AG08395 (cell line): Measurements from ENCODE around the gene EML6.

Experiments used
- DNase-seq: peaks from one replicate; pipeline ENCODE4 v3.0.0; 2012; ENCODE audit warnings: mixed read lengths, low spot score

Gene EML6

DNA sequence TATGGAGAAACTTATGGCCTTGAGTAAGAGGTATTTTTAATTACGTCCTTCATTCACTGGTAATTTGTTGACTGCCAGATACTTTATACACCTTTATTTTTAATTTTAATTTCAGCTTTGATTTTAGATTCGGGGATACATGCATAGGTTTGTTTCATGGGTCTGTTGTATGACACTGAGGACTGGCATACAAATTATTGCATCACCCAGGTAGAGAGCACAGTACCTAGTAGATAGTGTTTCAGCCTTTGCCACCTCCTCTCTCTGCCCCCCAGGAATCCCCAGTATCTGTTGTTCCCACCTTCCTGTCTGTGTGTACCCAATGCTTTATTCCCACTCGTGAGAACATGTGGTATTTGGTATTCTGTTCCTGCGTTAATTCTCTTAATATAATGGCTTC, 188.8 kb downstream of the EML6 start:
- no peak for DNase-seq

DNA sequence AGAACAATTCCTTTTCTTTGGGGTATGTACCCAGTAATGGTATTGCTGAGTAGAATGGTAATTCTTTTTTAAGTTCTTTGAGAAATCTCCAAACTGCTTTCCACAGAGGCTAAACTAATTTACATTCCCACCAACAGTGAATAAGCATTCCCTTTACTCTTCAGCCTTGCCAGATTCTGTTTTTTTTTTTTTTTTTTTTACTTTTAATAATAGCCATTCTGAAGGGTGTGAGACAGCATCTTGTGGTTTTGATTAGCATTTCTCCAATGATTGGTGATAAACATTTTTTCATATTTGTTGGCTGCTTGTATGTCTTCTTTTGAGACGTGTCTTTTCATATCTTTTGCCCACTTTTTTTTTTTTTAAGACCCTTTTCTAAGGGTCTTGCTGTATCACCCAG, 189.4 kb downstream of the EML6 start:
- DNase-seq, result no peak

GRCh38 chr2:54914637-54915036, 191.2 kb downstream of the EML6 start:
- no peak for DNase-seq

DNA sequence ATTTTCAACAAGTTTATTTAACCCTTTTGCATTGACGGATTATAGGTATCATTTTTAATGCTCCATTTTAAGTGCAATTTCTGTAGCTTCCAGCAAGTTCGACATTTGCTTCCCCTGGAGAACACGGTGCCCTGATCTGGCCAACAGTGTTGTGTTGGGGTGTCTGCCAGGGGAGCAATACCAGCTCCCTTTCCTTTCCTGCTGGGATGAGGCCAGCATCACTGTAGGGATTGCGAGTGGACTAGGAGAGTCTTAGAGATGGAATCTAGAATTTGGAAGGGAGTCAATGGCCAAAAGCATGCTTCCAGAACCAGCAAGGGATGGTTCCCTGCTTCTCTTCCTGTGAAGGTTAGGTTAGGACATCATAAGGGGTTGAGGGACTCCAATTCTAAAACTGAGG, 191.6 kb downstream of the EML6 start:
- no peak for DNase-seq

DNA sequence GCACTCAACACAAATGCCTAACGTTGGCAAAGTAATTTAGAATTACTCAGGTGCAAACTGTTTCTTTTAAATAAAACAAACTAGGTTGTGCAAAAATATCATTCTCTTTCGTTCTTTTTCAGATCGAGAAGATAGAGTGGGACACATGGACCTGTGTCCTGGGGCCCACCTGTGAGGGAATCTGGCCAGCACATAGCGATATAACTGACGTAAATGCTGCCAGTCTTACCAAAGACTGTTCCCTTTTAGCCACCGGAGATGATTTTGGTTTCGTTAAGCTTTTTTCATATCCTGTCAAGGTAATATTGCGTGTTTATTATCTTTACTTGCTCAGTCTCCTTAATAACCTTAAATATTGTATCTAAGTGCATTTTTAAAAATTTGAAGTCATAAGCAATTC, 193.2 kb downstream of the EML6 start:
- no peak for DNase-seq

DNA sequence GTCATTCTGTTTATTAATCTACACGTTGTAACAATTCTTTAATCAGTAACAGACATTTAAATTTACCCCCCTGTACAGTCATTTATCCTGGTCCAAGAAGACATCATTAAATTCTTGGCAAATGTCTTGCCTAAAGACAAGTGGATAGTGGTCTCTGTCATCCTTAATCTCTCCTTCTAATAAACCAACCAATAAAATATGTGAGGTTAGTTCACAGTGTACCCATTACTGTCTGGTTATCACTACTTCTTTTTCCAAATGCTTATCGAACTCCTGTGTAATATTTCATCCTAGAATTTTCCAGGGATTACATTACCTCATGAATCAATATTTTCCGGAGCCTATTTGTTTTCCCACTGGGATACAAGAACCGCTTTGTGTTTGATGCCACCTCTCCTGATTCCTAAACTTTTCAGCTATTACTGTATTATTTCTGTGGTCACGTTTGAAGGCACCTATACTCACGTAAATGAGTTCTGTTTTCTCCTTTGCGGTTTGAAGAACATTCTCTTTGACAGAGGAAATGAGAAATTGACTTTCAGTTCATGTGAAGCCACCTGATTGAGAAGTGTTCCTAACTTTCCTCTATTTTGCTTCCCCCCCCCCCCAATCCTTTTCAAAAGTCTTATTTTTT, 195.3 kb downstream of the EML6 start:
- no peak for DNase-seq

DNA sequence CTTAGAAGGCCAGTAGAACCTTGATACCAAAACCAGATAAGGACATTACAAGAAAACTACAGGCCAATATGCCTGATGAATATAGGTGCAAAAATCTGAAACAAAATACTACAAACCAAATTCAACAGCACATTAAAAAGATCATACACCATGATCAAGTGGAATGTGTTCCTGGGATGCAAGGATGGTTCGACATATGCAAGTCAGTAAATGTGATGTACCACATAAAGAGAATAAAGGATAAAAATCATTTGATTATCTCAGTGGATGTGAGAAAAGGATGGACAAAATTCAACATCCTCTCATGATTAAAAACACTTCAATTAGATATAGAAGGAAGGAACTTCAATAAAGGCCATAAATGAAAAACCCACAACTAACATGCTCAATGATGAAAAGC, 197.2 kb downstream of the EML6 start:
- DNase-seq, result no peak

- no peak for DNase-seq
Measured at GRCh38 chr2:54924121-54924520, 200.7 kb downstream of the EML6 start.

GRCh38 chr2:54925022-54925421, 201.6 kb downstream of the EML6 start:
- no peak for DNase-seq

DNA sequence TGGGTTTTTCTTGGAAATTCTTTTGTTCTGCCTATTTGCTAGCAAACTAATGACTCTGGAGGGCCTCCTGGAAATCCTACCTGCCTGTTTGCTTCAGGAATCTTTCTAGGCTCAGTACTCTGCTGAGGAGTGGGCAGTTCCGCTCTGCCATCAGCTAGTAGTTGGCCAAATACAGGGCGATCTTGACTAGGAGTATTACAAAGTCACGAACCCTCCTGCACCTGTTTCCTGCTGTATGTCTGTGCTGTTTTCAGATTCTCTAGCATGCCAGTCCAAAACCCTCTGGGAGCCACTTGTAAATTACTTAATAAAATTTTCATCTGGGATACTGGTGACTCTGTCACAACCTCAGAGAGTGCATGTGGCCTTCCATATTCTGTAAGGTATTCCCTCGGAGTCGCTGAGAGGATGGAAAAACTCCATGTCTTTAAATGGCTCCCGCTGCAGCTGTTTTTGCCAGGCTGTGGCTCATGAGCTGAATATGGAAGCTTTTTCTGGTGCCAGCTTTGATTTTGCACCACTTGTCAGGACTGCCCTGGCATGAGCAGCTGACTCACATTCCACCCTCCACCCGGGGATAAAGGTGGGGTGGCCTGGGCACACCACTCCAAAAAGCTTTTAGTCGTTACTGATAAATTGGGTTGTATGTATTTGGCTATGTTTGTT, 203.8 kb downstream of the EML6 start:
- DNase-seq, result no peak

DNA sequence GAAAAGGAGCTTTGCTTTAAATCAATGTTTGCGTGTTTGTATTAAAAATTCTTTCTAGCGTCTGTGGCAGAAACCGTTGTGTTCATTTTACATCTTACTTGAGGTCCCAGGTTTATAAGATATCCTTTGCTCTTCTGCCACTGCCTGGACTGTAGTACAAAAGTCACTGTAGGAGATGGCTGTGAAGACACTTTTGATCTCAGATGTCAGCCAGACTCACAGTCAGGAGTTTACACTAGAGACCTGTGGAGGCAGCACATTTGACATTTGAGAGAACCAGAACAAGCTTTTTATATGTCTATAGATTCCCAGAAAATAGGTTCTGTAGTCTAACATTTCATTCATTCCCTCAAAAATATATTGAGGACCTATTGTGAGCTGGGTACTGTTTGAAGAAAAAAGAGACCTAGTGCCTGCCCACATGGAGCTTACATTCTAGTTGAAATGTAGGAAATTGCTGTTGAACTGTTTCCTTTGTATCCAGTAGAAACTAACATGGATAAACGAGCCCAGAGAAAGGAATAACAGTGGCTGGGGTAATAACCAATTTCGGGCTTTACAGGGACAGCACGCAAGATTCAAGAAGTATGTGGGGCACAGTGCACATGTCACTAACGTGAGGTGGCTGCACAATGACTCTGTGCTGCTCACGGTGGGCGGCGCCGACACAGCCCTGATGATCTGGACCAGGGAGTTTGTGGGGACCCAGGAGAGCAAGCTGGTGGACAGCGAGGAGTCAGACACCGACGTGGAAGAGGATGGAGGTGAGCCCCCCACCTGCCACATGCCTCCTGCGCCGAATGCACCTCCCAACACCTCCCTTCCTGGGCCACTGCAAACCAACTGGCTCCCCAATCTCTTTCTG, 204.5 kb downstream of the EML6 start:
- no peak for DNase-seq

DNA sequence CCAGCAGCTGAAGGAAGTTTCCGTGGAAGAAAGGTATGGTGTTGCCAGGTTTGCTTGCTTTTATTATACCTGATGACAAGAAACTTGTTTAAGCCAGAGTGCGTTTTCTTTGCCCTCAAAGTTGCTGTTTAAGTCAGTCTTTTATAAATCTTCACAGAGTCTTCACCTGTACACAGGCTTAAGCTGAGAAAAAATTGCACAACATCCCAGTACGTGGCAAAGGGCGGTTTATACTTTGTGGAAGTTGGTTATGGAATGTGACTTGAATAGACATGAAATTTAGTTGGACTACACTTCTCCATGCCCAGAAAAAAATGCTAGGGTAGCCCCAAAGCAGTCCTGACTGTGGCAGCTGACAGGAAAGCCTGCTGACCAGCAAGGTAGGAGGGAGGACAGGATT, 205.3 kb downstream of the EML6 start:
- DNase-seq, result no peak

DNA sequence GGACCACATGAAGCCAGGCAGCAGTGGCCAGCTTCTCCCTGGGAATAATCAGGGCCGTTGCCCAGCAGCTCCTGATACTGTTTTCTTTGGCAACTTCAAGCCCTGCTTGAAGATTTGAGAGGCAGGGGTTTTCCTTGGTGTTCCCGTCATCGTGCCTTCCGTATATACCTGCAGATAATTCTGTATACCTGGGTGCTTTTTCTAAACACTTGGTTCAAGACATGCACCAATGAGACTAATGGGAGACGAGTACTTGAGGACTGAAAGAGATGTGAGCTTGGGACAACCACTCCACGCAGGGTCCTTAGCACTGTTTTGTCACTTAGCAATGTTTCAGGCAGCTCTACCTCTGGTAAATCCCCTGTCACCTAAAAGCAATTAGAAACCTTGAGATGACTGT, 208.0 kb downstream of the EML6 start:
- DNase-seq, result no peak

- DNase-seq, result no peak
Measured at GRCh38 chr2:54935389-54935788, 211.9 kb downstream of the EML6 start.

GRCh38 chr2:54936766-54937165, 213.3 kb downstream of the EML6 start:
- DNase-seq, result no peak

- no peak for DNase-seq
Measured at GRCh38 chr2:54939446-54940118, 216.1 kb downstream of the EML6 start.

- DNase-seq, result peak; percentile 20
Measured at GRCh38 chr2:54940723-54941122, 217.3 kb downstream of the EML6 start.

DNA sequence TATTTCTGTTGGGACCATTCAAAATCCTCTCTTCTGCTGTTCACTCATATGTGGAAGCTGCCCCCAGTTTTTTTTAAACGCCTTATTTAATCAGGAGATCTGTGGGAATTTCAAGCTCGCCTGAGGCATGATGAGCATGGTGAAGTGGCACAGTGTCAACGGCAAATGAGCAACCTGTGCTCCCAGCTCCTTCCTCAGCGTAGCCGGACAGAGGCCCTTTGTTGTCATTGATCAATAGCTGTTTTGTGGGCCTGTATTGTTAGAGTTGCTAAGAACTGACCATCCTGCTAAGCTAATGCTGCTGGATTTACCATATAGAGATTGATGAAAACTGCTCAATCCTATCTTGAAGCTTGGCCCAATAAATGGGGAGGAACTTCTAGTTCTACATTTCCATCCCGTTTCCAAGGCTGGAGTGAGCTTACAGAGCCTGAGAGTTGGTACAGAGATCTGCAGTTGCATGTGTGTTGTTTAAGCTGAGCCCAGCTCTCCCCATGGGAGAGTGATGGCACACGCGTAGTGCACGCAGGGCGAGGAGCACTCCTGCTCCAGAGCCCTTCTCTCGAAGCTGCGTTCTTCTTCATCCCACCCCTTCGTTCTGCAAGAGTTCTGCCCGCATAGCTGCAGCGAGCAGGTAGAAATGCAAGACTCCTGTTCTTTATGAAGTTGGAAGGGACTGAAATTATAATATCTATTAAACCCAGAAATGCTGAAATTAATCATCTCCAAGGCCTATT, 218.0 kb downstream of the EML6 start:
- DNase-seq, result no peak

DNA sequence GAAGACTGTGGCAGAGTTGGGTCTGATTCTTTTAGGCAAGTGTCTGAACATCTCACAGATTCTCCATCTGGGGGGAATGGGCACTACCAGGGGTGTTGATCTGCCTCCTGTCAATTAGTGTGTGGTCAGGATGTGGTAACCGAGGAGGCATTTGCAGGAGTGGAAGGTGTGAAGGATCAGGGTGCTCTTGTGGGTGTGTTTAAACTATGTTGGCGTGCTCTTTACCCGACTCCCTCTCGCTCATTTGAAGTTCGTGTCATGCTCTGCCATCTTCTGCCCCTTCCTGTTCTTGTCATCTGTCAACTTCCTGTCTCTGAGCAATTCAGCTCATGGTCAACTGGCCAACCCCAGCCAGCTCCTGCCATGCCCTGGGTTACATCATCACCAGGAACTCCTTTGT, 218.9 kb downstream of the EML6 start:
- no peak for DNase-seq

GRCh38 chr2:54944724-54945326, 221.4 kb downstream of the EML6 start:
- no peak for DNase-seq

- DNase-seq, result peak; percentile 83
Measured at GRCh38 chr2:54945391-54946219, 222.1 kb downstream of the EML6 start.
